HG03354 (cell line): ENCODE data around the gene TINAGL1.
A peak's percentile ranks its signal among the peaks of the same experiment; 100 is the strongest.

Experiments used
- ATAC-seq: cut with Tn5 transposase; IDR thresholded peaks from one replicate; pipeline ENCODE4 v1.9.1; 2021; ENCODE audit warnings: mild to moderate bottlenecking; ENCODE audit not compliant: unreplicated experiment, poor library complexity, severe bottlenecking

TINAGL1 gene, protein sequence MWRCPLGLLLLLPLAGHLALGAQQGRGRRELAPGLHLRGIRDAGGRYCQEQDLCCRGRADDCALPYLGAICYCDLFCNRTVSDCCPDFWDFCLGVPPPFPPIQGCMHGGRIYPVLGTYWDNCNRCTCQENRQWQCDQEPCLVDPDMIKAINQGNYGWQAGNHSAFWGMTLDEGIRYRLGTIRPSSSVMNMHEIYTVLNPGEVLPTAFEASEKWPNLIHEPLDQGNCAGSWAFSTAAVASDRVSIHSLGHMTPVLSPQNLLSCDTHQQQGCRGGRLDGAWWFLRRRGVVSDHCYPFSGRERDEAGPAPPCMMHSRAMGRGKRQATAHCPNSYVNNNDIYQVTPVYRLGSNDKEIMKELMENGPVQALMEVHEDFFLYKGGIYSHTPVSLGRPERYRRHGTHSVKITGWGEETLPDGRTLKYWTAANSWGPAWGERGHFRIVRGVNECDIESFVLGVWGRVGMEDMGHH

GRCh38 chr1:31576201-31576669 is at the start of gene TINAGL1:
Gene TINAGL1, plus strand, starts transcription at chr1:31576515. Its CDS starts 634 bp downstream, at chr1:31577149.
- no peak for ATAC-seq

DNA sequence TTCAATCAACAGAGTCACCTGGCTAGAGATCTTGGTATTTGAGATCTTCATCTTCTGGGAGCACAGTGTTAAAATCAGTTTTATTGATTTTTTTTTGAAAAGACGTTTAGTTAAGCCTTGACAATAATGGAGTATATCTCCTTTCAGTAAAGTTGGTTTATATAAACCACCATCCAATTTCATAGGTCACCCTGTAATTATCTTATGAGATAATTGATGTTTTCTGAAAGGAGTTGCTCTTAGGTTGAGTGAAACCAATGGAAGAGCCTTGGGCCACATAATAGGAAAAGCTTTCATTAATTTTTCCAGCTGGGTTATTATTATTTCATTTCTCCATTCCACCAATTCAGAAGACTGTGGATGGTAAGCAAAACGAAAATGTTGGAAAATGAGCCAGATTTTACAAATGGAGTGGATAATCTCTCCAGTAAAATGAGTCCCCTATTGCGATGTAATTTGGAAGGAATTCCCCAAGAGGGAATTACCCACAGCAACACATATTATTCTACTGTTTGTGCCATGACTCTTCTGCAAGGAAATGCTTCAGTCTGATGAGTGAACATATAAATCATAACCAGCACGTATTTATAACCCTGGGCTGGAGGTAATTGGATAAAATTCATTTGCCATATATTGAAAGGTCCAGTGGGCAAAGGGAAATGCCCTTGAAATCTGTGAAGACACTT is 46.2 kb upstream of the TINAGL1 start:
- no peak for ATAC-seq

GRCh38 chr1:31531177-31531999 is 44.9 kb upstream of the TINAGL1 start:
- ATAC-seq, result no peak

DNA sequence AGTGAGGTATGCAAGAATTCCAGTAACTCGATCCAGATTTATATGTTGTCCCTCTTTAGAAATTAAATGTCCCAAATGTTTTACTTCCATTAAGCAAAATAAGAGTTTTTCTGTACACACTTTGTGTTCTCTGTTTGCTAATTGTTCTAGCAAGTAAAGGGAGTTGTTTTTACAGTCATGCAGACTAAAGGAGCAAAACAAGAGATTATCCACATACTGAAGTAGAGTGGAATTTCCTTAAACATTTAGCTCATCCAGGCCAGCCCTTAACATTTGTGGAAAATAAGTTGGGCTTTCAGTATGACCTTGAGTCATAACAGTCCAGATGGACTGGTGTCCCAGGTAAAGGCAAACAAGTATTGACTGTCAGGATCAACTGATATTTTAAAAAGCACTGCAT is 44.1 kb upstream of the TINAGL1 start:
- ATAC-seq, result no peak

GRCh38 chr1:31535561-31535960 is 40.8 kb upstream of the TINAGL1 start:
- no peak for ATAC-seq

- no peak for ATAC-seq
These were observed 37.0 kb upstream of the TINAGL1 start for GRCh38 chr1:31539329-31539728.

DNA sequence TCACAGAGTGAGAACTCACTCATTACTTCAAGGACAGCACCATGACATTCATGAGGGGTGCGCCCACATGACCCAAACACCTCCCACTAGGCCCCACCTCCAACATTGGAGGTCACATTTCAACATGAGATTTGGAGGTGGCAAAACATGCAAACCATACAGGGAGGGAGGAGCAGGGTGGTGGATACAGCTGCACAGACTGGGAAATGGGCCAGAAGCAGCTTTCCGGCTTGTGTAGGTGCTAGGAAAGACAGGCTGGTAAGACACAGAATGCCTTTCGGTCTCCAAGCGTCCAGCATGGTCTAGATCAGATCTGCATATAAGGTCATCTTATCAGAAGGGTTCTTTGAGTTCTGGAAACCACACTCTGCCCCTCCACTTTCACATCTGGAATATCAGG is 35.1 kb upstream of the TINAGL1 start:
- ATAC-seq, result no peak

DNA sequence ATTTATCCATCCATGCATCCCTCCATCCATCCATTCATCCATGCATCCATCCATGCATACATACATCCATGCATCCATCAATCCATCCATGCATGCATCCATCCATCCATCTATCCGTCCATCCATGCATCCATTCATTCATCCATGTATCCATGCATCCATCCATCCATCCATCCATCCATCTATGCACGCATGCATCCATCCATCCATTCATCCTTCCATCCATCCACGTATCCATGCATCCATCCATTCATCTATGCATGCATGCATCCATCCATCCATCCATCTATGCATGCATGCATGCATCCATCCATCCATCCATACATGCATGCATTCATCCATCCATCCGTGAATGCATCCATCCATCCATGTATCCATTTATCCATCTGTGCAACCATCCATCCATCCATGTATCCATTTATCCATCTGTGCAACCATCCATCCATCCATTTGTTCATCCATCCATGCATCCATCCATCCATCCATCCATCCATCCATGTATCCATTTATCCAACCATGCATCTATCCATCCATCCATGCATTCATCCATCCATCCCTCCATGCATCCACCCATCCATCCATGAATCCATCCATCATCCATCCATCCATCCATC is 30.3 kb upstream of the TINAGL1 start:
- no peak for ATAC-seq

GRCh38 chr1:31548534-31548906 is 27.8 kb upstream of the TINAGL1 start:
- peak; percentile 3 for ATAC-seq

DNA sequence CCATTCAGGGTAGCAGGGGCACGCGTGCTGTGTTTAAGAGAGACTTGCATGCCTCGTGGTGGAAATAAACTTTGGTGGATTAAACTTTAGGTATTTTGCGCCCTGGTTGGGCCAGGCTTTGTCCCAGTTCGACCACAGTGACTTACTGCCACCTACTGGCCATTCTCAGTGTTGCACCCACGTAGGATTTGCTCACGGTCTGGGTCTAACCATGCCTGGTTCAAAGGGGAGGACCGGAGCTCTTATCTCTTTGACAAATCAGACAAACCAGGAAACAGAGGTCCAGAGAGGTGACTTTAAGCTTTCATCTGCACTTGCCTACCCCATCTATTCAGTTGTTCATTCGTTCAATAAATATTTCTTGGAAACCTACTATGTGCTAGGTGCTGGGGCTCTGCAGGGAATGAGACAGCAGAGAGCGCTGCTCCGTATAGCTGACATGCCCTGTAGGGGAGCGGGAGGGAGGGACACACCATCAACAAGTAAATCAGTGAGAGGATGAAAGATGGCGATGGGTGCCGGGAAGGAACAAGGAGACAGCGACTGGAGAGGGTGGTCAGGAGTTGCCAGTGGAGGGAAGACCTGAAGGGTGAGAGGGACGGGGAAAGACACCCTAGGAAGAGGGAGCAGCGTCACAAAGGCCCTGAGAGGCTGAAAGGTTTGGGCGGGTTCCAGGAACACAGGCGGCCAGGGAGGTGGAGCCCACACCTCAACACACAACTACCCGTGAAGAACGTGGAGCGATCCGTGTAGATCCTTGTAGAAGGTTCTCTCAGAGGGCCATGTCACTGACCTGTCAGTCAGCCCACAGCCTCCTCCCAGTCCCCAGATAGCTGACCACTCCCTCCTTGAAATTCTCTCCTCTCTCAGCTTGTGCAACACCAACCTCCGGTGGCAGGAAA is 27.2 kb upstream of the TINAGL1 start:
- ATAC-seq, result peak; percentile 67

DNA sequence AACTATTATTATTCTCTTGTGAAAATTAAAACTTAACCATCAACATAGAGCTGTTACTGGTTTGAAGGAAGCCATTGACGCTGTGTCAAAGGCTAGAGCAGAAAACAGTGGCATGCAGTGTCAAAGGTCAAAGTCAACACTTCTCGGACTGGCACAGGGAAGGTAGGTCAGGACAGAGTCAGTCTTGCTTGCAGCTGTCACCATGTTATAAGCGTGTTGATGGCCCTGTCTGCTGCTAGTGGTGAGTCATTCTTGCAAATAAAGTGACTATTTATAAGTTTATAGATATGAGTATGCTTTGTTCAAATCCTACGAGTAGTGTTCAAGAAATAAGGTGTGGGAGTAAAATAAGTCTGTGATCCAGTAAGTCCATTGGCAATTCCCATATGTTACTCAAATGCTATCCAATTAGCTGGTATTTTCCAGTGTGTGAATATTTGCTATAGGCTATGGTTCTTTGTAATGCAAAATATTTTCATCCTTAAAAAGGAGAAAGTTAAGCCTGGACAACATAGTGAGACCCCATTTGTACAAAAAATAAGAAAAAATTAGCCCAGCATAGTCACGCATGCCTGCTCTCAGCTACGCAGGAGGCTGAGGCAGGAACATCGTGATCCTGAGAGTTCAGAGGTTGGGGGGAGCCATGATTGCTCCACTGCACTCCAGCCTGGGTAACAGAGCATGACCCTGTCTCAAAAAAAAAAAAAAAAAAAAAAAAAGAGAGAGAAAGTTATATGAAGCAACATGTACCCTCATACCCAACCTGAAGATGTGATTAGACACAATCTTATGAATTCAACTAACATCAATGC is 26.3 kb upstream of the TINAGL1 start:
- peak; percentile 51 for ATAC-seq

- ATAC-seq, result no peak
These were observed 25.1 kb upstream of the TINAGL1 start for GRCh38 chr1:31551208-31551607.

- ATAC-seq, result no peak
These were observed 23.8 kb upstream of the TINAGL1 start for GRCh38 chr1:31552489-31552888.

DNA sequence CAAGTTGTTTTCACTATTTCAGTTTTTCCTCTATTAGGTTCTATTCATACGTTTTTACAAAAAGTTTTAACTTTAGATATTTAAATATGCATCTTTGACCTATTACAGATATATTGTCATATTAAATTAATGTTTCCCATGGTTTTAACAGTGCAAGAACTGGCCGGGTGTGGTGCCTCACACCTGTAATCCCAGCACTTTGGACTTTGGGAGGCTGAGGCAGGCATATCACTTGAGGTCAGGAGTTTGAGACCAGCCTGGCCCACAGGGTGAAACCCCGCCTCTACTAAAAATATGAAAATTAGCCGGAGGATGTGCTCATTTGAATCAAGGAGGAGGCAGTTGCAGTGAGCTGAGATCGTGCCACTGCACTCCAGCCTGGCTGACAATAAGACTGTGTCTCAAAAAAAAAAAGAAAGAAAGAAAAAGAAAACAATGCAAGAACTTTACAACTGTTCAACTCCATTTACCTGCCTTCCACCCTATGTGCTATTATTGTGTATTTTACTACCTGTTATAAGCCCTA is 19.8 kb upstream of the TINAGL1 start:
- ATAC-seq, result no peak

- no peak for ATAC-seq
These were observed 16.6 kb upstream of the TINAGL1 start for GRCh38 chr1:31559715-31560114.

- ATAC-seq, result no peak
These were observed 15.9 kb upstream of the TINAGL1 start for GRCh38 chr1:31560394-31560793.

- no peak for ATAC-seq
These were observed 13.5 kb upstream of the TINAGL1 start for GRCh38 chr1:31562707-31563360.
